HG03066 (cell line): Measurements from ENCODE around the gene HHIPL1.

Experiments
- ATAC-seq: cut with Tn5 transposase; IDR thresholded peaks from one replicate; pipeline ENCODE4 v1.9.1; 2021; ENCODE audit warnings: low read depth; ENCODE audit not compliant: unreplicated experiment

The HHIPL1 gene

GRCh38 chr14:99725774-99726537, 81.0 kb downstream of the HHIPL1 start:
- no peak for ATAC-seq

GRCh38 chr14:99726538-99727095, 81.7 kb downstream of the HHIPL1 start:
- ATAC-seq, result no peak

- no peak for ATAC-seq
These were observed 82.4 kb downstream of the HHIPL1 start for GRCh38 chr14:99727096-99727870.

DNA sequence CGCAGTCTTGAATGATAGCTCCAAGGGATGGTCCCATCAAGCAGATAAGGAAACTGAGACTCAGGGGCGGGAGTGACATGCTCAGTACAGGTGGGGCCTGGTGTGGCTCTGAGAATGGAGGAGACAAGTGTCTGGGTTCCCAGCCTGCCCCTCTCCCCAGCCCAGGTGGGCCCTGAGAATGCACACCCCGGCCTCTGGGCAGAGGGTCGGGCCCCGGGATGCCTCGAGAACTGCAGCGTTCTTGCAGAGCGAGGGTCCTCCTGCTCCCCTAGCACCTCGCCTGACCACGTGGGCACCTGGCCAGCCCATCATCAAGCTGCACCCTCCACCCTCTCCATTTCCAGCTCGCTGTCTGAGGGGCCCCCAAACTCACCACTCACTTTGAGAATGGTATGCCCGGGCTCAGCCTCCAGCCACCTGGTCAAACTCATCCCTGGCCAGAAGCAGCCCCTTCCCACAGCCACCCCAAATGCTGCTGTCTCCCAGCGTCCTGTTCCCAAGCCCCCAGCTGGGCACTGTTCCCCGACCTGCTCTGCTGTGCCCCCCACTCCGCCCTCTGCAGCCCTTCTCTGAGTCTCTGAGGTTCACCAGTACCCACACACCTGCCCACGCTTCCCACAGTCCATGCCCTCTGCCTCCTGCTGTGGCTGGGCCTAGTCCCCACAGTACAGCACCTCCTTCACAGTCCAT, 83.4 kb downstream of the HHIPL1 start:
- ATAC-seq, result no peak

GRCh38 chr14:99728981-99729451, 84.1 kb downstream of the HHIPL1 start:
- ATAC-seq, result no peak
